Activated T-cell treated with anti-CD3 and anti-CD28 coated beads, Interleukin-2, amount 50 U/mL, for 1 hour (primary cell): ENCODE data around the gene PRKAR2B.

Experiments
- DNase-seq: peaks from one replicate; pipeline ENCODE4 v3.0.0-alpha.2; 2020

The PRKAR2B gene

GRCh38 chr7:107201795-107202450 lies 157.4 kb downstream of the PRKAR2B start:
- no peak for DNase-seq

GRCh38 chr7:107203607-107204006 lies 159.1 kb downstream of the PRKAR2B start:
- DNase-seq: no peak

DNA sequence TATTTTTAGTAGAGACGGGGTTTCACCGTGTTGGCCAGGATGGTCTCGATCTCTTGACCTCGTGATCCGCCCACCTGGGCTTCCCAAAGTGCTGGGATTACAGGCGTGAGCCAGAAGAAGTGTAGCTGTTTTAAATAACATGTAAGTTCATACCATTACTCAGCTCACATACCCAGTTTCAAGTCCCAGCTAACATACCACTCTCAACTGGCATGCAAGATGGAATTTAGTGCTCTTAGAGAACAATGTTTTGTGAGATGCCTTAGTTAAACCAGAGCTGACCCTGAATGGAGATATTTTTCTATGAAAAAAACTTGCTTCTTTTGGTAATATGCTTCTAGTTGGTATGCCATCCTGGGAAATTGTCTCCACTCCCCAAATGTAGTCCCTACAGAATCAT lies 161.6 kb downstream of the PRKAR2B start:
- no peak for DNase-seq

DNA sequence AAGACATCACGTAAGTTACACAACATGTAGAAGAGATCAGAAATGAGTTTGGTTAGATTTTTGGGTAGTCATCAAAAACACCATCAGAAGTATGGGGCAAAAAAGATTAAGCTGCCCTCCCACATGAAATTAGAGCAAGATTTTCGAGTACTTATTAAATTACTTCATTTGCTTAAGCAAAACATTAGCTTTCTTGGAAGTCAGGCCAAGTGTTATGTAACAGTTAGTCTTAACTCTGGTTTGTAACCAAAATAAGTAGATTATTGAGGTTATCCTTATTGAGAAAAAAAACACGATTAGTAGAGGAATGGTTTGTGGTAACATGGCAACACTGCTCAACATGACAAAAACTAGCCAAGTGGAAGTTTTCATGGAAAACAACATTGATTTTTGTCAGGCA lies 162.2 kb downstream of the PRKAR2B start:
- no peak for DNase-seq

- DNase-seq: no peak
Observed at GRCh38 chr7:107207459-107207858, 163.0 kb downstream of the PRKAR2B start.

DNA sequence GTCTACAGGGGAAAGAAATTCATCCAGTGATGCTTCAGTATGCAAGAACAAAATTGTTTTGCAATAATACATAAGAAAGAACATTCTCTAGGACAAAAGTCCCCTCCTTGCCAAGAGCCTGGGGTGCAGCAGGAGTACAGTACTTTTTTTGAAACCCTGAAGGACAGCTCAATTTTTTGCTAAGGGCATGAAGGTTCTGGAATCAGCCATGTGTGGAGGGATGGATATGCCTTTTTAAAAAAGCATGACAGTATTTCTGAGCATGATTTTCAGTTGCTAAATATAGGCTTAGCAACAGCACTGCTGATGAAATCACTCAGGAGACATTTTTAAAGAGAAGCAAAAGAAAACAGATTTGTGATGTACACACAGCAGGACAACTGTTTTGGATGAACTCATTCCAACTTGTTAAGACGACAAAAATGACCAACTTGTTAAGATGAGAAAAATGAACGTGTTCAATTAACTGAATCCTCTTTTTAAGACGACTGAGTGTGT lies 163.6 kb downstream of the PRKAR2B start:
- DNase-seq: no peak

- DNase-seq: no peak
Observed at GRCh38 chr7:107208563-107208962, 164.1 kb downstream of the PRKAR2B start.

DNA sequence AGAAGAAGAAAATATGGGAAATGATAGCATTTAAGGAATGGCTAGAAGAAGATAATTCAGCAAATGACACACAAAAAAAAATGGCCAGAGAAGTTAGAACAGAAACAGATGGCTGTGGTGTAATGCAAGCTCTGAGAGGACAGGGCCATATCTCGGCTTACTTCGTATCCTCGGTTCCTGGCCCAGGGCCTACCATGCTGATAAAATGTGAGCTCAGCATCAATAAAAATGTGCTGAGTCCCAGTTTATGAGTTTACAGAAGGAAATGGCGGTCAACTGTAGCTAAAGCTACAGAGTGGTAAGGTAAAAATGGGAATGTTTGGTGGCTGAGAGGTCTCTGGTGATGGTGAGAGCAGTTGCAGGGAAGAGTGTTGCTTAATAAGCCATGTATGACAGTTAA lies 165.1 kb downstream of the PRKAR2B start:
- no peak for DNase-seq

DNA sequence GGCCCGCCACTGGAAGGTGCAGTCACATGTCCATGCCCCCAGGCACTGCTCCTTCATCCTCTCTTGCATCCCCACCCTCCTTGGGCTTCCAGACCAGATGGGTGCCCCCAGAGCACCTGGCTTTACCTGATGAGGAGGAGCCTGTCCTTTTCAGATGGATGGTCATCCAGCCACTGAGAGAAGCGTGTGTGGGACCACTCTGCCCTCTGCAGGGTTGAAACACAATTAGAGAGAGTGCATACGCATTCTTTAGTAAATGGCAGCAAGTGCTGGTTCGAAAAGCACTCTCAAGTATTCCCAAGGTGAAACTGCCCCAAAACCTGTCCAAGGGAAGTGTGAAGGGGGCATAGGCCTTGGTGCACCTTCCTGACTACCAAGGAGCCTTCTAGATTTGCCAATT lies 165.9 kb downstream of the PRKAR2B start:
- no peak for DNase-seq
